ENCODE data around the gene UFSP2. TPM values are rescaled to one million over a fixed set of nuclear protein-coding genes. Genes with fewer than 3 reads are reported as not detected.
A peak's percentile ranks its signal among the peaks of the same experiment; 100 is the strongest.

The UFSP2 gene
- total RNA-seq (10 to 100 TPM; 31.3 to 56.0 (median 48.6) TPM), polyA plus RNA-seq (10 to 100 TPM; 15.0 to 19.1 (median 18.0) TPM)

DNA sequence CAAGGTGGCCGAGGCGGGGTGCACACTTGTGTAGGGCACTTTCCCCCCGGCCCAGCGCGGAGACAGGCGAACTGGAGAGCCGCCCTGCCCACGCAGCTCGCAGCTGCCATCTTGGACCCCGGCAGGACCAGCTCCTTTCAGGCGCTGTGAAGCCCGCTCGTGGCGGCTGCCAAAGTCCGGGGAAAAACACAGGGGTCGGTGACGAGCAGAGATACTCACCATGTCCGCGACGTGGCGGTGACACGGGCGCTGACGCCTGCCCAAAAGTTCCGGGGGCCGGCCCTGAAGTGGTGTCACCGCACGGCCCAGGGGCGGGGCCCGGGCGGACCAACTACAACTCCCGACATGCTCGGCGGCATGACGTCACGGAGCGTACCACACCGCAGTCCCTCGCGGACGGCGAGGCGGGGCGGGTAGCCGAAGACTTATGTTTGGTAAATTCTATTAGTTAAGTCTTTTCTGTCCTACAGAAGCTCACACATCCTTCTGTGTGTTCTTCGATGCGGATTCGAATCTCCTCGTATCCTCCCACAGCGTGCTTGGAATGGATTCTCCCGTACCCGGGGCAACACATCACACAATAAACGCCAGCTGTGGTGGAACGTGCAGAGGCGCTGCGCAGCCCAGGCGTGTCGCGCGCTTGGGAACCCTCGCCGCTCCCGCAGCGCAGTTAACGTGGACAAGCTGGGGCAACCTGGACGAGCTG lies at the start of gene UFSP2:
UFSP2 (minus strand) TSS at position 318 of the 706 bp plus-strand sequence; CDS start at position 222, 96 bp downstream.
- peak within 1 kb of the TSS; percentile 57 to 84 (median 73) for H3K4me3 ChIP-seq
- TF ChIP-seq POLR2A (IDR thresholded peaks at IDR 0.05) (peak; percentile 64 to 70), POLR2AphosphoS5 (IDR thresholded peaks at IDR 0.05) (peak; percentile 90 to 96 (median 92)), EP300 (IDR thresholded peaks at IDR 0.05) (peak in 2 of 4 donors; percentile 43 to 56)
- TF ChIP-seq, protein P1, sequence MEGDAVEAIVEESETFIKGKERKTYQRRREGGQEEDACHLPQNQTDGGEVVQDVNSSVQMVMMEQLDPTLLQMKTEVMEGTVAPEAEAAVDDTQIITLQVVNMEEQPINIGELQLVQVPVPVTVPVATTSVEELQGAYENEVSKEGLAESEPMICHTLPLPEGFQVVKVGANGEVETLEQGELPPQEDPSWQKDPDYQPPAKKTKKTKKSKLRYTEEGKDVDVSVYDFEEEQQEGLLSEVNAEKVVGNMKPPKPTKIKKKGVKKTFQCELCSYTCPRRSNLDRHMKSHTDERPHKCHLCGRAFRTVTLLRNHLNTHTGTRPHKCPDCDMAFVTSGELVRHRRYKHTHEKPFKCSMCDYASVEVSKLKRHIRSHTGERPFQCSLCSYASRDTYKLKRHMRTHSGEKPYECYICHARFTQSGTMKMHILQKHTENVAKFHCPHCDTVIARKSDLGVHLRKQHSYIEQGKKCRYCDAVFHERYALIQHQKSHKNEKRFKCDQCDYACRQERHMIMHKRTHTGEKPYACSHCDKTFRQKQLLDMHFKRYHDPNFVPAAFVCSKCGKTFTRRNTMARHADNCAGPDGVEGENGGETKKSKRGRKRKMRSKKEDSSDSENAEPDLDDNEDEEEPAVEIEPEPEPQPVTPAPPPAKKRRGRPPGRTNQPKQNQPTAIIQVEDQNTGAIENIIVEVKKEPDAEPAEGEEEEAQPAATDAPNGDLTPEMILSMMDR (IDR thresholded peaks at IDR 0.05): no peak
- peaks cover 0 to 14% (median 0%) of the 10 kb centered on the region in 4 donors for H3K36me3 ChIP-seq
- H3K27ac ChIP-seq: peak within 1 kb of the TSS; percentile 91 to 95 (median 92)
- 0% methylated on average over 66 of the region's 66 CpGs for WGBS, 2 donors
- H3K9me3 ChIP-seq: no peaks in the 10 kb centered on the region
- peak; percentile 95 for DNase-seq
- intact Hi-C loops (cut with DNase I): loop anchor here (1.0 to 5.0 kb wide), 4 partner anchors 29 to 612 kb away; partner anchors contain the start of genes ANKRD37 and CCDC110
- peaks cover 0 to 41% (median 19%) of the 10 kb centered on the region in 4 donors for H3K4me1 ChIP-seq
- H3K27me3 ChIP-seq: no peaks in the 10 kb centered on the region

DNA sequence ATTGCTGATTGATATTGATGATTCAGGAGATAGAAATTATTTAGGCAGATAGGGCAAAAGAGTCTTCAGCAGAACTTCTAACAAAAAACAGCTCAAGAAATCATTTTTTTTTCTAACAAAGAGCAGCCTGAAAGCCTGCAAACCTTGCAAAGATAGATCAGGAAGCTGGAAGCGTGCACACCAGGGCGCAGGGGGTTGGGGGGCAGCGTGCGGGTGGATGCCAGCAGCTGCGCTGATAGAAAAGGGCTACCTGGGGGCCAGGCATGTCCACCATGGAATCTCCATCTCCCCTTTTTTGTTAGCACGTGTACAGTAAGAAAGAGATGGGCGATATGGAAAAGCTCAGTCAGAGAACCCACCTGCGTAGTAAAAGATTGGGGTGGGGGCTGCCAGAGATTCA lies 47.5 kb upstream of the UFSP2 start:
- H3K27ac ChIP-seq: no peak overlapping the region
- intact Hi-C loops (cut with DNase I): loop anchor here (5.0 kb wide), 3 partner anchors 46 to 564 kb away; partner anchors contain the start of genes PDLIM3 and UFSP2

DNA sequence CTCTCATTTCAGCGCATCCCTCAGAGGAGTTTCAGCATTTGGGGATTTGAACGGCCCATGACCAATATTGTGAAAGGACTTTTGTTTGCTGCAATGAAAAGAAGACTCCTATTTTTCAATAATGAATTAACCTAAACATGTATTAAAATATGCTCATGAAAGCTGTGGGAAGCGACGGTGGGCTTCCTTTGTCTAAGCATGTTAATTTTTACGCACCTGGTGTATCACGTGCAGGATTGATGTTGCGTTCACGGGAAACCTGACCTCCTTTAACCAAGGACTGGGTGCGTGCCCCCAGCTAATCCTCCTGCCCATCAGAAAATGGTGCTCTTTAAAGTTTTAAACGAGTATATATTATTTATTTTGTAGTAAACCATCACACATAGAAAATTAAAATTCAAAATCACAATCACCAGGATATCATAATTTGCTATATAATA lies 46.4 kb upstream of the UFSP2 start:
- WGBS, 2 donors: 14 to 39% methylated on average over 10 of the region's 10 CpGs
- Histone ChIP-seq H3K4me1 (peaks cover 0 to 14% (median 7%) of the 10 kb centered on the region in 4 donors), H3K27ac (peak overlapping the region in 3 of 4 donors; percentile 71 to 80 (median 73)), H3K27me3 (no peaks in the 10 kb centered on the region), H3K4me3 (peak overlapping the region; percentile 52 to 95 (median 78)), H3K9me3 (no peaks in the 10 kb centered on the region), H3K36me3 (no peaks in the 10 kb centered on the region)
- TF ChIP-seq, protein P1 (IDR thresholded peaks at IDR 0.05): no peak
- TF ChIP-seq EP300 (IDR thresholded peaks at IDR 0.05) (no peak), POLR2AphosphoS5 (IDR thresholded peaks at IDR 0.05) (no peak), POLR2A (IDR thresholded peaks at IDR 0.05) (no peak)
- no peak for DNase-seq
- intact Hi-C loops (cut with DNase I): loop anchor here (5.0 kb wide), 3 partner anchors 45 to 565 kb away; partner anchors contain the start of genes PDLIM3 and UFSP2

More for the DNA sequence above, 47.5 kb upstream of the UFSP2 start:
- no peak for DNase-seq
- TF ChIP-seq, protein P1 (IDR thresholded peaks at IDR 0.05): no peak
- TF ChIP-seq POLR2AphosphoS5 (IDR thresholded peaks at IDR 0.05) (no peak), POLR2A (IDR thresholded peaks at IDR 0.05) (no peak), EP300 (IDR thresholded peaks at IDR 0.05) (no peak)
- no peaks in the 10 kb centered on the region for H3K9me3 ChIP-seq
- H3K4me1 ChIP-seq: peaks cover 0 to 14% (median 7%) of the 10 kb centered on the region in 4 donors
- no peak overlapping the region for H3K4me3 ChIP-seq
- WGBS, 2 donors: 90 to 96% methylated on average over 8 of the region's 8 CpGs
- H3K27me3 ChIP-seq: no peaks in the 10 kb centered on the region
- no peaks in the 10 kb centered on the region for H3K36me3 ChIP-seq

GRCh38 chr4:185471235-185472102 lies 45.7 kb upstream of the UFSP2 start, which contains the start of gene CCDC110:
Gene CCDC110, minus strand, starts transcription at chr4:185471733. Its CDS starts 50 bp downstream, at chr4:185471683.
- Histone ChIP-seq H3K36me3 (no peaks in the 10 kb centered on the region), H3K4me1 (peaks cover 0 to 14% (median 7%) of the 10 kb centered on the region in 4 donors), H3K4me3 (peak within 1 kb of the TSS; percentile 52 to 95 (median 78)), H3K9me3 (no peaks in the 10 kb centered on the region), H3K27me3 (no peaks in the 10 kb centered on the region), H3K27ac (peak within 1 kb of the TSS; percentile 73 to 81 (median 77))
- TF ChIP-seq POLR2AphosphoS5 (IDR thresholded peaks at IDR 0.05): peak; percentile 62 to 67 (median 65)
- TF ChIP-seq EP300 (IDR thresholded peaks at IDR 0.05): no peak
- TF ChIP-seq, protein P1 (IDR thresholded peaks at IDR 0.05): peak; percentile 25 to 77 (median 46)
- no peak for TF ChIP-seq POLR2A (IDR thresholded peaks at IDR 0.05)
- intact Hi-C loops (cut with DNase I): loop anchor here (1.0 to 5.0 kb wide), 5 partner anchors 44 to 566 kb away; partner anchors contain the start of genes PDLIM3 and UFSP2
- peak; percentile 99 for DNase-seq
- 1% methylated on average over 93 of the region's 93 CpGs for WGBS, 2 donors

Measured in sigmoid colon (tissue), 7 donors.